Suprapubic skin (tissue), 4 donors: ENCODE measurements around the gene DNAH11. TPM values are rescaled to one million over a fixed set of nuclear protein-coding genes. Genes with fewer than 3 reads are reported as not detected.

ENCODE experiments used
- DNase-seq, 2 donors: peaks; one replicate each; pipeline ENCODE4 v3.0.0-alpha.2; 2019; ENCODE audit warnings: low spot score in 2 of 2
- H3K27ac ChIP-seq: fragments of 200-600 bp; sonication (generic); one replicate; pipeline ENCODE4 v1.5.1; 2019
- H3K27me3 ChIP-seq: fragments of 200-600 bp; sonication (generic); one replicate; pipeline ENCODE4 v1.5.1; 2019
- H3K36me3 ChIP-seq: fragments of 200-600 bp; sonication (generic); one replicate; pipeline ENCODE4 v1.5.1; 2019
- H3K4me1 ChIP-seq: fragments of 200-600 bp; sonication (generic); one replicate; pipeline ENCODE4 v1.5.1; 2019
- H3K4me3 ChIP-seq: fragments of 200-600 bp; sonication (generic); one replicate; pipeline ENCODE4 v1.5.1; 2019; ENCODE audit warnings: mild to moderate bottlenecking
- H3K9me3 ChIP-seq: fragments of 200-600 bp; sonication (generic); one replicate; pipeline ENCODE4 v1.5.1; 2019
- CTCF ChIP-seq, 2 donors: fragments of 200-600 bp in 1 of 2; fragments of 450-650 bp in 1 of 2; sonication (generic) in 1 of 2; IDR thresholded peaks; one replicate each; pipeline ENCODE4 v1.5.1; 2016 to 2019; ENCODE audit warnings: antibody characterized with exemption in 2 of 2, mild to moderate bottlenecking in 1 of 2, moderate library complexity in 1 of 2
- EP300 ChIP-seq: sonication (generic); formaldehyde crosslinking; IDR thresholded peaks from one replicate; pipeline ENCODE4 v1.6.1; 2017; ENCODE audit warnings: antibody characterized with exemption
- POLR2A ChIP-seq, 2 donors: fragments of 450-650 bp; IDR thresholded peaks; one replicate each; pipeline ENCODE4 v1.6.1; 2017; ENCODE audit warnings: antibody characterized with exemption in 2 of 2, mild to moderate bottlenecking in 2 of 2, moderate library complexity in 2 of 2
- POLR2AphosphoS5 ChIP-seq, 3 donors: sonication (generic); formaldehyde crosslinking; IDR thresholded peaks; one replicate each; pipeline ENCODE4 v1.6.1; 2017; ENCODE audit warnings: antibody characterized with exemption in 3 of 3
- WGBS: methylation state at CpG from one replicate; pipeline ENCODE4 v1.1.5; 2018; 5-methylcytosine and 5-hydroxymethylcytosine counted together
- total RNA-seq, 4 donors: library from RNA; depleted of rRNA; stranded (reverse); fragments of >200 nt; gene quantifications; one replicate each; pipeline ENCODE4 v1.1.0, GENCODE V29; 2016

Gene DNAH11
- total RNA-seq, 4 donors from 2014 or later = 0.57 to 48.3 (median 1.8) TPM

DNA sequence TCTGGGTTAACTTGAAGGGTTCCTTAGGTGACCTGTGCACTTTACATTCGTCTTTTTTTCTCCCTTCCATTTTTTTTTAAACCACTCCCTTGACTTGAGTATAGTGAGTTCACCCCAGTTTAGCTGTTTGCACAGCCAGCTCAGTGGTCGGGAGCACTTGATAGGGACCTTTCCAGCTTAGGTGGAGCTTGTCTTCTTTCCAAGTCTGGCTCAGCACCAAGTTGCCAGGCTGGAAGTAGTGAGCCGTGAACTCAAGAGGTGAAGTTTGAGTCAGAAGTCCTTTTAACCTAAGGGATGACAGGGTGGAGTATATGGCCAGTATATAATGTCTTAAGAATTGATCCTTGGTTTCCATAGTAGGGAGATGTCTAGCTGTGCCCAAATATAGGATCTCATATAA lies 7.2 kb downstream of the DNAH11 start:
- Histone ChIP-seq H3K9me3 (no peaks in the 10 kb centered on the region), H3K27ac (no peak overlapping the region), H3K27me3 (peaks cover 4% of the 10 kb centered on the region), H3K36me3 (no peaks in the 10 kb centered on the region), H3K4me3 (no peak overlapping the region), H3K4me1 (no peaks in the 10 kb centered on the region)
- TF ChIP-seq POLR2A (IDR thresholded peaks at IDR 0.05) (no peak), EP300 (no peak), POLR2AphosphoS5 (IDR thresholded peaks at IDR 0.05) (no peak), CTCF (IDR thresholded peaks at IDR 0.05) (no peak)
- WGBS = 68% methylated on average over 3 of the region's 3 CpGs
- no peak for DNase-seq

GRCh38 chr7:21550821-21551531 lies 8.1 kb downstream of the DNAH11 start:
- Histone ChIP-seq H3K36me3 (no peaks in the 10 kb centered on the region), H3K4me1 (no peaks in the 10 kb centered on the region), H3K4me3 (no peak overlapping the region), H3K27ac (no peak overlapping the region), H3K27me3 (peaks cover 4% of the 10 kb centered on the region), H3K9me3 (no peaks in the 10 kb centered on the region)
- WGBS = 68% methylated on average over 6 of the region's 6 CpGs
- no peak for TF ChIP-seq EP300
- TF ChIP-seq POLR2AphosphoS5 (IDR thresholded peaks at IDR 0.05) = no peak
- no peak for TF ChIP-seq CTCF (IDR thresholded peaks at IDR 0.05)
- TF ChIP-seq POLR2A (IDR thresholded peaks at IDR 0.05) = no peak
- DNase-seq = no peak

GRCh38 chr7:21562385-21562784 lies 19.5 kb downstream of the DNAH11 start:
- WGBS = 92% methylated on average over 1 of the region's 1 CpG
- DNase-seq = no peak
- H3K36me3 ChIP-seq = no peaks in the 10 kb centered on the region
- H3K4me3 ChIP-seq = no peak overlapping the region
- no peaks in the 10 kb centered on the region for H3K9me3 ChIP-seq
- TF ChIP-seq POLR2A (IDR thresholded peaks at IDR 0.05) (no peak), CTCF (IDR thresholded peaks at IDR 0.05) (no peak), POLR2AphosphoS5 (IDR thresholded peaks at IDR 0.05) (no peak), EP300 (no peak)
- no peaks in the 10 kb centered on the region for H3K27me3 ChIP-seq
- no peak overlapping the region for H3K27ac ChIP-seq
- H3K4me1 ChIP-seq = no peaks in the 10 kb centered on the region

DNA sequence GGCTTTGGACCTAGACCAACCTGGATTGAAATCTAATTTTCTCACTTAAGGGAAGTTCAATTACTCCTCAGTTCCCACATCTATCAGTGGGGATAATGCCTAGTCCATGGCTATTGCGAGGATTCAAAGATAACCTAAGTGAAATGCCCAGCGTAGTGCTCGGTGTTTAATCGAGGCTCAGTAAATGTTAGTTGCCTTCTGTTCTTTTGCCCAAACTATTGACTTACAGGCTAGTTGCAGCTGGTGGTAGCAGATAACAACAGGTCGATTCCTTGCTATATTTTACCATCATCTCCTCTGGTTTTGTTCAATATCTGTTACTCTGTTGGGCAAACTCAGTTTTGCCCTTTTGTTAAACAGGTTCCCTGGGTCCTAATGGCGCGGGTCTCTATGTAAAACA lies 22.8 kb downstream of the DNAH11 start:
- no peaks in the 10 kb centered on the region for H3K36me3 ChIP-seq
- no peaks in the 10 kb centered on the region for H3K27me3 ChIP-seq
- DNase-seq = no peak
- TF ChIP-seq CTCF (IDR thresholded peaks at IDR 0.05) (no peak), EP300 (no peak), POLR2AphosphoS5 (IDR thresholded peaks at IDR 0.05) (no peak), POLR2A (IDR thresholded peaks at IDR 0.05) (no peak)
- WGBS = 90% methylated on average over 7 of the region's 7 CpGs
- H3K9me3 ChIP-seq = no peaks in the 10 kb centered on the region
- H3K4me3 ChIP-seq = no peak overlapping the region
- H3K27ac ChIP-seq = no peak overlapping the region
- no peaks in the 10 kb centered on the region for H3K4me1 ChIP-seq

DNA sequence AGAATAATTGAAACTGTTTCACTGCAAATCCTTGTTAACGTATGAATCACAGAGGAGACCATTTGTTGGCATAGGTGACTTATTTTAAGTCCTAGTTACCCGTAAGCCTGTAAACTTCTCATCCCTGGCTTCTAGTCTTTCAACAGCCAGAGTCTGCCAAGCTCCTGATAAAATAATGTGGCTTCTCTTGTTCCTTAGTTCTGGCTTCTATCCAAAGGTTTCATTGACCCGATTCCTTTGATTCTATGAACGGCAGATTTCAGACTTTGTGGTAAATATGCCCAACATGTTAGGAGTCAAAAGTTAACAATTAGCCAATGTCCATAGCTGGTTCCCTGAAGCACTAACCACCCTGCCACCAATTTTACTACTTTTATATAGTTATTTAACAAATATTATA lies 23.3 kb downstream of the DNAH11 start:
- TF ChIP-seq POLR2A (IDR thresholded peaks at IDR 0.05) = no peak
- no peak for TF ChIP-seq POLR2AphosphoS5 (IDR thresholded peaks at IDR 0.05)
- TF ChIP-seq EP300 = no peak
- TF ChIP-seq CTCF (IDR thresholded peaks at IDR 0.05) = no peak
- no peak for DNase-seq
- Histone ChIP-seq H3K9me3 (no peaks in the 10 kb centered on the region), H3K4me3 (no peak overlapping the region), H3K27me3 (no peaks in the 10 kb centered on the region), H3K36me3 (no peaks in the 10 kb centered on the region), H3K27ac (no peak overlapping the region), H3K4me1 (no peaks in the 10 kb centered on the region)
- WGBS = 68% methylated on average over 4 of the region's 4 CpGs
